Heart left ventricle (tissue), 16 donors: Measurements from ENCODE around the gene CORO1C. TPM values are rescaled to one million over a fixed set of nuclear protein-coding genes. Genes with fewer than 3 reads are reported as not detected.
A peak's percentile ranks its signal among the peaks of the same experiment; 100 is the strongest.
"Not testable (repeated sequence)": the region's sequence is repeated elsewhere in the genome, so short reads cannot be mapped to it uniquely, and the experiment has no call there.

Experiments used
- ATAC-seq, 4 donors: fragments of 200-7000 bp; cut with Tn5 transposase; one replicate each; pipeline ENCODE4 v1.9.1; 2020 to 2022; ENCODE audit warnings: moderate library complexity in 4 of 4, mild to moderate bottlenecking in 3 of 4, moderate number of reproducible peaks in 1 of 4
- DNase-seq, 5 donors: peaks; one replicate each; pipeline ENCODE4 v3.0.0-alpha.2; 2020
- H3K27ac ChIP-seq, 12 donors: fragments of 200-600 bp; sonication (generic) in 4 of 12; one replicate each; pipeline versions ENCODE4 v1.5.0 to v1.8.0; 2016 to 2022; ENCODE audit warnings: mild to moderate bottlenecking in 2 of 12
- H3K27me3 ChIP-seq, 9 donors: fragments of 200-600 bp; sonication (generic) in 2 of 9; one replicate each; pipeline versions ENCODE4 v1.5.1 to v1.8.0; 2016 to 2022; ENCODE audit warnings: mild to moderate bottlenecking in 3 of 9
- H3K36me3 ChIP-seq, 9 donors: fragments of 200-600 bp; sonication (generic) in 2 of 9; one replicate each; pipeline versions ENCODE4 v1.5.0 to v1.8.0; 2018 to 2022; ENCODE audit warnings: mild to moderate bottlenecking in 2 of 9
- H3K4me1 ChIP-seq, 12 donors: fragments of 200-600 bp; sonication (generic) in 4 of 12; one replicate each; pipeline versions ENCODE4 v1.5.0 to v1.8.0; 2016 to 2022; ENCODE audit warnings: mild to moderate bottlenecking in 3 of 12
- H3K4me3 ChIP-seq, 12 donors: fragments of 200-600 bp; sonication (generic) in 4 of 12; one replicate each; pipeline versions ENCODE4 v1.5.0 to v1.8.0; 2017 to 2022; ENCODE audit warnings: mild to moderate bottlenecking in 9 of 12, moderate library complexity in 4 of 12
- H3K9me3 ChIP-seq, 12 donors: fragments of 200-600 bp; sonication (generic) in 4 of 12; one replicate each; pipeline versions ENCODE4 v1.5.0 to v1.8.0; 2016 to 2022; ENCODE audit warnings: mild to moderate bottlenecking in 1 of 12
- POLR2A ChIP-seq, 2 donors: fragments of 450-650 bp; IDR thresholded peaks; one replicate each; pipeline ENCODE4 v1.6.1; 2017; ENCODE audit warnings: antibody characterized with exemption in 2 of 2, mild to moderate bottlenecking in 2 of 2, moderate library complexity in 2 of 2
- WGBS, 4 donors: extraction: QIAGEN DNeasy Blood & Tissue Kit in 2 of 4; methylation state at CpG; one replicate each; pipeline versions ENCODE4 v1.1.5 to v1.1.7; 2013 to 2018; 5-methylcytosine and 5-hydroxymethylcytosine counted together
- intact Hi-C, 10 donors: fragments of 100-400 bp; cut with DNase I; formaldehyde crosslinking; loops; one replicate each; pipeline versions ENCODE4 v1.11.1 to v1.14.2; 2022
- polyA plus RNA-seq, 2 donors: library from polyadenylated mRNA; stranded (reverse); fragments of 200-250 nt; gene quantifications; one replicate each; pipeline ENCODE4 v1.2.3, GENCODE V29; 2013
- total RNA-seq, 9 donors: library from RNA; depleted of rRNA in 2 of 9; stranded (reverse); fragments of >200 nt in 2 of 9; fragmentation: NEBNext Ultra II Directional in 3 of 9; extraction: Animal tissue kit (Norgen Biotek cat#: 25700) in 3 of 9; gene quantifications; one replicate each; pipeline versions ENCODE4 v1.1.0 to v1.2.4, GENCODE V29; 2016 to 2023
- TF ChIP-seq, protein P1 (sequence below), 12 donors: fragments of 200-600 bp; sonication (generic) in 4 of 12; IDR thresholded peaks; one replicate each; pipeline versions ENCODE4 v1.5.0 to v1.8.0; 2018 to 2022; ENCODE audit warnings: antibody characterized with exemption in 12 of 12, mild to moderate bottlenecking in 5 of 12
- donor health status: ischemic (EF 13 %, LVEDD 7.1; RV severe dilation, severe dysfunction).
- donor health status: healthy with polysubstance abuse.
- donor health status: DM: no; HTN: yes; CAD: no.
- donor health status: DM: no; HTN: no; CAD: no.
- donor health status: ischemic (EF 25% LVEDD 6.9; RV normal size, moderate dysfunction).
- donor health status: ischemic (EF 25% LVEDD 5.7; RV mildly dilated, moderate dysfunction).
- donor health status: healthy.
- donor health status: DM: yes; HTN: yes; CAD: no.
- donor health status: ischemic (EF 35%, LVEDD 5.7; RV mildly dilated, moderate dysfunction).
- donor health status: nonischemic (EF 11% LVEDD 7.7; RV severe dilation, severe dysfunction).
- donor health status: DM: yes; HTN: yes; CAD: no.
- donor health status: PGD.
- donor health status: ischemic (EF 29% LVEDD 5.4; RV normal size, mild dysfunction).
- donor health status: nonischemic (EF 23%, LVEDD 6.1; RV moderate dilation, normal function).

Gene CORO1C
- total and polyA plus RNA-seq, 11 donors: 18.3 to 119 (median 65.2) TPM

GRCh38 chr12:108756421-108756820 is 25.1 kb upstream of the CORO1C start:
- no peak for ATAC-seq
- H3K36me3 ChIP-seq: no peaks in the 10 kb centered on the region
- intact Hi-C loops: no loop called here
- H3K4me3 ChIP-seq: no peak overlapping the region
- H3K27me3 ChIP-seq: no peaks in the 10 kb centered on the region
- H3K4me1 ChIP-seq: peaks cover 0 to 8% (median 0%) of the 10 kb centered on the region in 12 donors
- H3K27ac ChIP-seq: no peak overlapping the region
- no peaks in the 10 kb centered on the region for H3K9me3 ChIP-seq
- DNase-seq: no peak
- TF ChIP-seq, protein P1, sequence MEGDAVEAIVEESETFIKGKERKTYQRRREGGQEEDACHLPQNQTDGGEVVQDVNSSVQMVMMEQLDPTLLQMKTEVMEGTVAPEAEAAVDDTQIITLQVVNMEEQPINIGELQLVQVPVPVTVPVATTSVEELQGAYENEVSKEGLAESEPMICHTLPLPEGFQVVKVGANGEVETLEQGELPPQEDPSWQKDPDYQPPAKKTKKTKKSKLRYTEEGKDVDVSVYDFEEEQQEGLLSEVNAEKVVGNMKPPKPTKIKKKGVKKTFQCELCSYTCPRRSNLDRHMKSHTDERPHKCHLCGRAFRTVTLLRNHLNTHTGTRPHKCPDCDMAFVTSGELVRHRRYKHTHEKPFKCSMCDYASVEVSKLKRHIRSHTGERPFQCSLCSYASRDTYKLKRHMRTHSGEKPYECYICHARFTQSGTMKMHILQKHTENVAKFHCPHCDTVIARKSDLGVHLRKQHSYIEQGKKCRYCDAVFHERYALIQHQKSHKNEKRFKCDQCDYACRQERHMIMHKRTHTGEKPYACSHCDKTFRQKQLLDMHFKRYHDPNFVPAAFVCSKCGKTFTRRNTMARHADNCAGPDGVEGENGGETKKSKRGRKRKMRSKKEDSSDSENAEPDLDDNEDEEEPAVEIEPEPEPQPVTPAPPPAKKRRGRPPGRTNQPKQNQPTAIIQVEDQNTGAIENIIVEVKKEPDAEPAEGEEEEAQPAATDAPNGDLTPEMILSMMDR (IDR thresholded peaks at IDR 0.05): no peak
- TF ChIP-seq POLR2A (IDR thresholded peaks at IDR 0.05): no peak
- WGBS, 4 donors: 88 to 98% (median 94%) methylated on average over 6 of the region's 6 CpGs

- intact Hi-C loops: no loop called here
- H3K27ac ChIP-seq: no peak overlapping the region
- TF ChIP-seq POLR2A (IDR thresholded peaks at IDR 0.05): no peak
- H3K4me1 ChIP-seq: peaks cover 0 to 8% (median 0%) of the 10 kb centered on the region in 12 donors
- no peaks in the 10 kb centered on the region for H3K36me3 ChIP-seq
- DNase-seq (no peak), ATAC-seq (no peak)
- no peaks in the 10 kb centered on the region for H3K27me3 ChIP-seq
- no peaks in the 10 kb centered on the region for H3K9me3 ChIP-seq
- H3K4me3 ChIP-seq: no peak overlapping the region
- WGBS, 4 donors: 91 to 100% (median 93%) methylated on average over 2 of the region's 2 CpGs
These were observed 24.2 kb upstream of the CORO1C start for GRCh38 chr12:108755481-108755880.

GRCh38 chr12:108753976-108754375 is 22.7 kb upstream of the CORO1C start:
- Histone ChIP-seq H3K27ac (no peak overlapping the region), H3K36me3 (no peaks in the 10 kb centered on the region), H3K4me1 (peaks cover 0 to 8% (median 0%) of the 10 kb centered on the region in 12 donors), H3K4me3 (no peak overlapping the region), H3K27me3 (no peaks in the 10 kb centered on the region), H3K9me3 (no peaks in the 10 kb centered on the region)
- DNase-seq (no peak), ATAC-seq (no peak)
- intact Hi-C loops: no loop called here
- TF ChIP-seq, protein P1 (IDR thresholded peaks at IDR 0.05): no peak
- TF ChIP-seq POLR2A (IDR thresholded peaks at IDR 0.05): no peak
- 83 to 94% (median 87%) methylated on average over 2 to 6 of the region's 6 CpGs for WGBS, 4 donors

- 64 to 76% (median 73%) methylated on average over 1 of the region's 1 CpG for WGBS, 4 donors
- Histone ChIP-seq H3K27ac (peak overlapping the region in 1 of 12 donors; percentile 63), H3K27me3 (no peaks in the 10 kb centered on the region), H3K4me3 (no peak overlapping the region), H3K36me3 (no peaks in the 10 kb centered on the region), H3K4me1 (peaks cover 0 to 8% (median 0%) of the 10 kb centered on the region in 12 donors), H3K9me3 (no peaks in the 10 kb centered on the region)
- TF ChIP-seq POLR2A (IDR thresholded peaks at IDR 0.05): no peak
- TF ChIP-seq, protein P1 (IDR thresholded peaks at IDR 0.05): no peak
- DNase-seq: peak in 1 of 5 donors; percentile 45
- peak in 3 of 4 donors; percentile 20 to 63 (median 39) for ATAC-seq
- intact Hi-C loops: no loop called here
These were observed 21.1 kb upstream of the CORO1C start for GRCh38 chr12:108752387-108752786.

DNA sequence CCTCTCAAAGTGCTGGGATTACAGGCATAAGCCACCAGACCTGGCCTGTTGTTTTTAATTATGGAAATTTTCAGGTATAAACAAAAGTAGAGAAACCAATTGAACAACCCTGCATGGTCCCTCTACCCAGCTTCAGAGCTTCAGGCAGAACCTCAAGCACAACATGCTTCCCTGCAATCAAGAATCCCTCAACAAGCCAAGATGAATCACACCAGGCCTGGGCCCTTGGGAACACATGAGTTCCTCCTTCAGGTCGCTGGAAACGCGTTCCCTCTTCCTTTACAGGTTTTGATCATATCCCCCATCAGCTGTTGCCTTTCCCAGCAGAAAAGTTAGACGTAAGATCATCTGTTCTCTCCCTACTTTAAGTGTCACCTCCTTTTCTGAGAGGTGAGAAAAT is 20.5 kb upstream of the CORO1C start:
- H3K4me3 ChIP-seq: no peak overlapping the region
- H3K9me3 ChIP-seq: no peaks in the 10 kb centered on the region
- peak overlapping the region in 2 of 12 donors; percentile 9 to 63 for H3K27ac ChIP-seq
- ATAC-seq (peak in 3 of 4 donors; percentile 39 to 80 (median 54)), DNase-seq (peak in 2 of 5 donors; percentile 54 to 58)
- H3K4me1 ChIP-seq: peaks cover 0 to 8% (median 0%) of the 10 kb centered on the region in 12 donors
- intact Hi-C loops: no loop called here
- TF ChIP-seq, protein P1 (IDR thresholded peaks at IDR 0.05): no peak
- TF ChIP-seq POLR2A (IDR thresholded peaks at IDR 0.05): no peak
- no peaks in the 10 kb centered on the region for H3K36me3 ChIP-seq
- no peaks in the 10 kb centered on the region for H3K27me3 ChIP-seq
- WGBS, 4 donors: 42 to 61% (median 51%) methylated on average over 4 of the region's 4 CpGs

GRCh38 chr12:108751003-108751402 is 19.7 kb upstream of the CORO1C start:
- intact Hi-C loops, ATAC-seq, DNase-seq, H3K4me3 ChIP-seq, H3K27me3 ChIP-seq, H3K36me3 ChIP-seq, H3K9me3 ChIP-seq, H3K4me1 ChIP-seq, H3K27ac ChIP-seq: not testable (repeated sequence)
- WGBS, 4 donors: 70 to 94% (median 93%) methylated on average over 4 of the region's 4 CpGs
